Measurements from ENCODE around the gene LSM14A.

LSM14A gene

GRCh38 chr19:34269968-34270621 lies 97.8 kb downstream of the LSM14A start (continued):
- TF ChIP-seq ZBTB6 (tag by site-specific recombination; IDR thresholded peaks at IDR 0.05) (no peak), KLF8 (tag by site-specific recombination; IDR thresholded peaks at IDR 0.05) (peak; percentile 25; the same call in 1 of the 2 replicates), ZBTB17 (tag by site-specific recombination; IDR thresholded peaks at IDR 0.05) (peak; percentile 83), IKZF3 (tag by site-specific recombination; IDR thresholded peaks at IDR 0.05) (peak; percentile 84), ZNF510 (tag by site-specific recombination; IDR thresholded peaks at IDR 0.05; ENCODE audit: insufficient replicate concordance) (no peak), ZNF664 (tag by site-specific recombination; IDR thresholded peaks at IDR 0.05) (no peak), ZNF266 (tag by site-specific recombination; IDR thresholded peaks at IDR 0.05; ENCODE audit: low read depth) (no peak), ZNF837 (tag by site-specific recombination; IDR thresholded peaks at IDR 0.05) (no peak), ZNF302 (tag by site-specific recombination; IDR thresholded peaks at IDR 0.05; ENCODE audit: low read depth) (no peak), ZNF341 (tag by site-specific recombination; IDR thresholded peaks at IDR 0.05; ENCODE audit: low read depth) (peak; percentile 44), TCF7L2 (IDR thresholded peaks at IDR 0.05; ENCODE audit: borderline replicate concordance, low read depth, low read length) (peak; percentile 74; the same call in 1 of the 2 replicates), ZNF140 (tag by site-specific recombination; IDR thresholded peaks at IDR 0.05) (no peak), ZNF138 (tag by site-specific recombination; IDR thresholded peaks at IDR 0.05; ENCODE audit: borderline replicate concordance) (no peak), BCL11B (tag by site-specific recombination; IDR thresholded peaks at IDR 0.05; ENCODE audit: low read depth) (no peak), ZNF169 (tag by site-specific recombination; IDR thresholded peaks at IDR 0.05) (no peak), MEIS1 (CRISPR knock-in tag; IDR thresholded peaks at IDR 0.05; ENCODE audit: borderline replicate concordance) (no peak), ZNF48 (tag by site-specific recombination; IDR thresholded peaks at IDR 0.05) (no peak), REST (tag by site-specific recombination; IDR thresholded peaks at IDR 0.05) (peak; percentile 53; the same call in 1 of the 2 replicates), ZNF10 (tag by site-specific recombination; IDR thresholded peaks at IDR 0.05) (0 out of 2 replicates have a peak, but pooled peaks have one; percentile 8), ZNF366 (tag by site-specific recombination; conservative IDR thresholded peaks at IDR 0.05) (peak; percentile 76), ZNF157 (tag by site-specific recombination; IDR thresholded peaks at IDR 0.05) (no peak), SCRT1 (tag by site-specific recombination; IDR thresholded peaks at IDR 0.05; ENCODE audit: borderline replicate concordance) (no peak), ZNF600 (tag by site-specific recombination; IDR thresholded peaks at IDR 0.05) (peak; percentile 90)
- TF ChIP-seq, protein P1, sequence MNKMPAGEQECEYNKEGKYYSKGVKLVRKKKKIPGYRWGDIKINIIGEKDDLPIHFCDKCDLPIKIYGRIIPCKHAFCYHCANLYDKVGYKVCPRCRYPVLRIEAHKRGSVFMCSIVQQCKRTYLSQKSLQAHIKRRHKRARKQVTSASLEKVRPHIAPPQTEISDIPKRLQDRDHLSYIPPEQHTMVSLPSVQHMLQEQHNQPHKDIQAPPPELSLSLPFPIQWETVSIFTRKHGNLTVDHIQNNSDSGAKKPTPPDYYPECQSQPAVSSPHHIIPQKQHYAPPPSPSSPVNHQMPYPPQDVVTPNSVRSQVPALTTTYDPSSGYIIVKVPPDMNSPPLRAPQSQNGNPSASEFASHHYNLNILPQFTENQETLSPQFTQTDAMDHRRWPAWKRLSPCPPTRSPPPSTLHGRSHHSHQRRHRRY (tag by site-specific recombination; IDR thresholded peaks at IDR 0.05), result no peak
- TF ChIP-seq, protein P2, sequence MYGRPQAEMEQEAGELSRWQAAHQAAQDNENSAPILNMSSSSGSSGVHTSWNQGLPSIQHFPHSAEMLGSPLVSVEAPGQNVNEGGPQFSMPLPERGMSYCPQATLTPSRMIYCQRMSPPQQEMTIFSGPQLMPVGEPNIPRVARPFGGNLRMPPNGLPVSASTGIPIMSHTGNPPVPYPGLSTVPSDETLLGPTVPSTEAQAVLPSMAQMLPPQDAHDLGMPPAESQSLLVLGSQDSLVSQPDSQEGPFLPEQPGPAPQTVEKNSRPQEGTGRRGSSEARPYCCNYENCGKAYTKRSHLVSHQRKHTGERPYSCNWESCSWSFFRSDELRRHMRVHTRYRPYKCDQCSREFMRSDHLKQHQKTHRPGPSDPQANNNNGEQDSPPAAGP (tag by site-specific recombination; IDR thresholded peaks at IDR 0.05), result peak; percentile 62; the same call in 1 of the 2 replicates
